GM23338 (cell line): ENCODE results near the gene NFKBIA. TPM values are rescaled to one million over a fixed set of nuclear protein-coding genes. Genes with fewer than 3 reads are reported as not detected.

ENCODE experiments used
- ATAC-seq: fragments of 200-7000 bp; cut with Tn5 transposase; 3 replicates; pipeline ENCODE4 v1.9.1; 2020
- DNase-seq: peaks from one replicate; pipeline ENCODE4 v3.0.0-alpha.2; 2015; ENCODE audit warnings: low spot score
- H2AFZ ChIP-seq: fragments of 200-600 bp; sonication (generic); 2 replicates; pipeline ENCODE4 v1.8.0; 2016; ENCODE audit warnings: antibody characterized with exemption, mild to moderate bottlenecking, moderate library complexity
- H3F3A ChIP-seq: fragments of 200-600 bp; sonication (generic); replicated peaks from 2 replicates; pipeline ENCODE4 v1.8.0; 2017; ENCODE audit warnings: antibody characterized with exemption, mixed run types, low read depth
- H3K27ac ChIP-seq: fragments of 200-600 bp; sonication (generic); 2 replicates; pipeline ENCODE4 v1.6.1; 2016; ENCODE audit warnings: low read depth
- H3K27me3 ChIP-seq: fragments of 200-600 bp; sonication (generic); 2 replicates; pipeline ENCODE4 v1.8.0; 2016; ENCODE audit warnings: mild to moderate bottlenecking, mixed run types, moderate library complexity; ENCODE audit not compliant: insufficient read depth
- H3K36me3 ChIP-seq: fragments of 200-600 bp; sonication (generic); 2 replicates; pipeline ENCODE4 v1.8.0; 2016; ENCODE audit warnings: mild to moderate bottlenecking; ENCODE audit not compliant: insufficient read depth
- H3K4me1 ChIP-seq: fragments of 200-600 bp; sonication (generic); 2 replicates; pipeline ENCODE4 v1.8.0; 2016; ENCODE audit warnings: mild to moderate bottlenecking, moderate library complexity; ENCODE audit not compliant: insufficient read depth
- H3K4me2 ChIP-seq: fragments of 200-600 bp; sonication (generic); 2 replicates; pipeline ENCODE4 v1.7.1; 2017; ENCODE audit warnings: mixed run types
- H3K4me3 ChIP-seq: fragments of 200-600 bp; sonication (generic); 2 replicates; pipeline ENCODE4 v1.6.1; 2016; ENCODE audit warnings: mixed run types
- H3K79me2 ChIP-seq: fragments of 200-600 bp; sonication (generic); replicated peaks from 2 replicates; pipeline ENCODE4 v1.8.0; 2017; ENCODE audit warnings: mild to moderate bottlenecking; ENCODE audit not compliant: insufficient read depth
- H3K9me2 ChIP-seq: fragments of 200-600 bp; sonication (generic); 2 replicates; pipeline ENCODE4 v1.8.0; 2017; ENCODE audit not compliant: insufficient read depth
- H4K20me1 ChIP-seq: fragments of 200-600 bp; sonication (generic); replicated peaks from 2 replicates; pipeline ENCODE4 v1.8.0; 2017; ENCODE audit warnings: mild to moderate bottlenecking; ENCODE audit not compliant: insufficient read depth
- H3K27ac Mint-ChIP-seq: 2 replicates; pipeline ENCODE4 v1.8.0; 2020; ENCODE audit warnings: inconsistent platforms, mild to moderate bottlenecking, moderate library complexity, mixed read lengths
- H3K27me3 Mint-ChIP-seq: 3 replicates; pipeline ENCODE4 v1.8.0; 2022; ENCODE audit warnings: low read depth, mild to moderate bottlenecking, moderate library complexity, mixed read lengths, inconsistent platforms; ENCODE audit not compliant: insufficient read depth, poor library complexity
- H3K36me3 Mint-ChIP-seq: 3 replicates; pipeline ENCODE4 v1.8.0; 2021; ENCODE audit warnings: low read depth, mild to moderate bottlenecking, inconsistent platforms, moderate library complexity, mixed read lengths
- H3K4me1 Mint-ChIP-seq: 3 replicates; pipeline ENCODE4 v1.8.0; 2020; ENCODE audit warnings: mild to moderate bottlenecking, inconsistent platforms, mixed read lengths
- H3K4me3 Mint-ChIP-seq: 3 replicates; pipeline ENCODE4 v1.8.0; 2021; ENCODE audit warnings: moderate library complexity, mild to moderate bottlenecking, inconsistent platforms, mixed read lengths
- H3K9me3 Mint-ChIP-seq: 3 replicates; pipeline ENCODE4 v1.8.0; 2020; ENCODE audit warnings: moderate library complexity, mild to moderate bottlenecking, inconsistent platforms, mixed read lengths
- CREB1 ChIP-seq: fragments of 250-450 bp; sonication (Bioruptor Pico); IDR thresholded peaks from 2 replicates; pipeline ENCODE4 v1.5.0; 2020; ENCODE audit warnings: low read depth, mild to moderate bottlenecking, moderate library complexity
- ETS1 ChIP-seq: IDR thresholded peaks from 2 replicates; pipeline ENCODE4 v1.6.1; 2016; ENCODE audit warnings: antibody characterized with exemption
- EZH2phosphoT487 ChIP-seq: fragments of 200-600 bp; sonication (generic); IDR thresholded peaks from one replicate; pipeline ENCODE4 v1.8.1; 2018; ENCODE audit warnings: antibody characterized with exemption; ENCODE audit not compliant: unreplicated experiment
- JUNB ChIP-seq: IDR thresholded peaks from one replicate; pipeline ENCODE4 v1.6.1; 2016; ENCODE audit warnings: antibody characterized with exemption; ENCODE audit not compliant: unreplicated experiment
- NANOG ChIP-seq: IDR thresholded peaks from 2 replicates; pipeline ENCODE4 v1.6.1; 2016; ENCODE audit warnings: antibody characterized with exemption, borderline replicate concordance
- POLR2AphosphoS5 ChIP-seq: IDR thresholded peaks from 2 replicates; pipeline ENCODE4 v1.6.1; 2016; ENCODE audit warnings: antibody characterized with exemption, low read depth
- REST ChIP-seq: IDR thresholded peaks from one replicate; pipeline ENCODE4 v1.6.1; 2018; ENCODE audit warnings: antibody characterized with exemption; ENCODE audit not compliant: unreplicated experiment
- ZNF114 ChIP-seq: fragments of 250-450 bp; sonication (Bioruptor Pico); IDR thresholded peaks from 2 replicates; pipeline ENCODE4 v1.5.0; 2020; ENCODE audit warnings: mild to moderate bottlenecking, moderate library complexity
- ZNF331 ChIP-seq: fragments of 250-450 bp; sonication (Bioruptor Pico); IDR thresholded peaks from 2 replicates; pipeline ENCODE4 v1.5.0; 2020; ENCODE audit warnings: low read depth, mild to moderate bottlenecking, moderate library complexity
- polyA plus RNA-seq: library from polyadenylated mRNA; unstranded; fragments of >200 nt; fragmentation: Nextera tagmentation; extraction: Ambion mirVana; gene quantifications from 2 replicates; pipeline ENCODE4 v1.2.1, GENCODE V29; 2016
- total RNA-seq: library from RNA; depleted of rRNA; stranded (reverse); fragments of >200 nt; shearing (Covaris generic); gene quantifications from 2 replicates; pipeline ENCODE4 v1.2.3, GENCODE V29; 2014
- TF ChIP-seq, protein P1 (sequence below), 2 experiments: fragments of 200-600 bp in 1 of 2; sonication (generic) in 1 of 2; conservative IDR thresholded peaks; 2 replicates each; pipeline versions ENCODE4 v1.5.1 to v1.6.1; 2016 to 2017; ENCODE audit warnings: antibody characterized with exemption in 2 of 2, low read depth in 2 of 2, mild to moderate bottlenecking in 2 of 2, moderate library complexity in 1 of 2

NFKBIA gene
- total and polyA plus RNA-seq, 2 experiments from 2014 or later = 33.4 to 41.3 TPM

DNA sequence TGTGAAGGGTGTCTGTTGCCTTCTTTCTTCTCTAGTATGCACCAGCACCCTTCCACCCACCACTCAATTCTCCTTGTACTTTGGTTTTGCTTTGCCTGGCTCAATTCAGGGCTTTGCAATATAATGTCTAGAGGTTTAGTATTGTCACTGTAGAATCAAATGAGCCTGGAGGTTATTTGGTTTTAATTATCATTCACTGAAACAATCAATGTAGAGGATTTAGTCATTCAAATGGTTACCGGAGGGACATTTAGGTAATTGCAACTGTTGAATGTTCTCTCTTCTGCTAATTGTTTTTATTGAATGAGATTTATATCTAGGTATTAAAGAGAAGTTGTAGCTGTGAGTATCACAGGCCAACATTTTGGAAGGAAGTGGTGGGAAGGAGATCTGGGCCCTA is 29.3 kb upstream of the NFKBIA start:
- H3K9me3 Mint-ChIP-seq = no peaks in the 10 kb centered on the region; the same call in 2 of the 3 replicates

More for the DNA sequence above, 29.3 kb upstream of the NFKBIA start:
- peaks cover 9% of the 10 kb centered on the region; the same call in 2 of the 3 replicates for H3K4me1 Mint-ChIP-seq
- TF ChIP-seq ZNF331 (no peak), CREB1 (CRISPR knock-in tag) (no peak), ZNF114 (CRISPR knock-in tag) (no peak), NANOG (no peak), JUNB (no peak), ETS1 (no peak), REST (no peak), EZH2phosphoT487 (no peak), POLR2AphosphoS5 (no peak)
- TF ChIP-seq, protein P1, sequence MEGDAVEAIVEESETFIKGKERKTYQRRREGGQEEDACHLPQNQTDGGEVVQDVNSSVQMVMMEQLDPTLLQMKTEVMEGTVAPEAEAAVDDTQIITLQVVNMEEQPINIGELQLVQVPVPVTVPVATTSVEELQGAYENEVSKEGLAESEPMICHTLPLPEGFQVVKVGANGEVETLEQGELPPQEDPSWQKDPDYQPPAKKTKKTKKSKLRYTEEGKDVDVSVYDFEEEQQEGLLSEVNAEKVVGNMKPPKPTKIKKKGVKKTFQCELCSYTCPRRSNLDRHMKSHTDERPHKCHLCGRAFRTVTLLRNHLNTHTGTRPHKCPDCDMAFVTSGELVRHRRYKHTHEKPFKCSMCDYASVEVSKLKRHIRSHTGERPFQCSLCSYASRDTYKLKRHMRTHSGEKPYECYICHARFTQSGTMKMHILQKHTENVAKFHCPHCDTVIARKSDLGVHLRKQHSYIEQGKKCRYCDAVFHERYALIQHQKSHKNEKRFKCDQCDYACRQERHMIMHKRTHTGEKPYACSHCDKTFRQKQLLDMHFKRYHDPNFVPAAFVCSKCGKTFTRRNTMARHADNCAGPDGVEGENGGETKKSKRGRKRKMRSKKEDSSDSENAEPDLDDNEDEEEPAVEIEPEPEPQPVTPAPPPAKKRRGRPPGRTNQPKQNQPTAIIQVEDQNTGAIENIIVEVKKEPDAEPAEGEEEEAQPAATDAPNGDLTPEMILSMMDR (conservative IDR thresholded peaks at IDR 0.05; ENCODE audit: low read depth in 2 of 2) = no peak
- H3K27ac Mint-ChIP-seq = no peak overlapping the region
- H3K27ac ChIP-seq = no peak overlapping the region
- H3K36me3 ChIP-seq = no peaks in the 10 kb centered on the region
- H3F3A ChIP-seq = no peaks in the 10 kb centered on the region
- H3K4me3 Mint-ChIP-seq = no peak overlapping the region
- ATAC-seq (no peak), DNase-seq (no peak)
- H3K9me2 ChIP-seq = no peaks in the 10 kb centered on the region
- H4K20me1 ChIP-seq = no peaks in the 10 kb centered on the region
- no peaks in the 10 kb centered on the region; the same call in 2 of the 3 replicates for H3K36me3 Mint-ChIP-seq
- H3K4me3 ChIP-seq = no peak overlapping the region
- H3K27me3 Mint-ChIP-seq = peaks cover under 1% of the 10 kb centered on the region
- H3K27me3 ChIP-seq = no peaks in the 10 kb centered on the region
- peak overlapping the region; percentile 64; the same call in 1 of the 2 replicates for H2AFZ ChIP-seq
- H3K4me1 ChIP-seq = no peaks in the 10 kb centered on the region
- no peak overlapping the region for H3K4me2 ChIP-seq
- H3K79me2 ChIP-seq = no peaks in the 10 kb centered on the region
